ENCODE results near the gene PAX9.

DNA sequence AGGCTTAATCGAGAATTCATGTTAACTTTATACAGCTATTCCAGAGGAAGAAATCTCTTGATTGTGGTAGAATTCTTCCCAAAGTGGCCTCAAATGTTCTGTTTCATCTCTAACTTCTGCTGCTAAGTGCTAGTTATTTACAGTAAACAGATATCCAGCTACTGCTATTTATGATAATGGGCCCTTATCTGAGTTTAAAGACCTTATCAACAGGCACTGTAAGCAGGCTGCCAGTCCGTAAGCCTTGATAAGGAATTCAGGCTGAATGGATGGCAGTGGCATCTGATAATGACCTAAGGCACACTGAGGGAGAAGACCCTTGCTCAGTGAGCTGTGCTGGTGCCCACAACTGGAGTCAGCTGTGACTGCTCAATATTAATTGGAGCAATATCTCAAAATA, 59.0 kb downstream of the PAX9 start:
- TF ChIP-seq POLR2A (IDR thresholded peaks at IDR 0.05; ENCODE audit: low read length): no peak
- TF ChIP-seq GATA1 (IDR thresholded peaks at IDR 0.05; ENCODE audit: low read depth, low read length): no peak
